Effector memory CD4-positive, alpha-beta T cell (primary cell): ENCODE data around the gene TPD52L2.

Experiments
- DNase-seq, 3 donors: peaks; one replicate each; pipeline ENCODE4 v3.0.0-alpha.2; 2020
- H3K27ac ChIP-seq: 2 replicates; pipeline ENCODE4 v1.7.0; 2013; ENCODE audit warnings: mild to moderate bottlenecking, low read length, moderate library complexity; ENCODE audit not compliant: insufficient read depth, poor library complexity, severe bottlenecking
- H3K27me3 ChIP-seq: replicated peaks from 2 replicates; pipeline ENCODE4 v1.7.0; 2013; ENCODE audit warnings: mild to moderate bottlenecking, low read length; ENCODE audit not compliant: insufficient read depth, control insufficient read depth, poor library complexity, severe bottlenecking
- H3K36me3 ChIP-seq: 2 replicates; pipeline ENCODE4 v1.7.0; 2013; ENCODE audit warnings: mild to moderate bottlenecking, low read length, moderate library complexity; ENCODE audit not compliant: control insufficient read depth, insufficient read depth
- H3K4me1 ChIP-seq: 2 replicates; pipeline ENCODE4 v1.7.0; 2013; ENCODE audit warnings: low read length, mild to moderate bottlenecking; ENCODE audit not compliant: control insufficient read depth, insufficient read depth, poor library complexity, severe bottlenecking
- H3K4me3 ChIP-seq: 2 replicates; pipeline ENCODE4 v1.7.0; 2013; ENCODE audit warnings: low read length, low read depth, mild to moderate bottlenecking; ENCODE audit not compliant: insufficient read depth, poor library complexity, severe bottlenecking
- H3K9me3 ChIP-seq: 2 replicates; pipeline ENCODE4 v1.7.0; 2013; ENCODE audit warnings: mild to moderate bottlenecking, low read length, moderate library complexity; ENCODE audit not compliant: control insufficient read depth

The TPD52L2 gene

GRCh38 chr20:63835021-63835858, 29.8 kb upstream of the TPD52L2 start:
- DNase-seq: no peak
- no peak overlapping the region for H3K4me3 ChIP-seq
- H3K27me3 ChIP-seq: no peaks in the 10 kb centered on the region
- H3K4me1 ChIP-seq: peaks cover 5% of the 10 kb centered on the region
- H3K36me3 ChIP-seq: no peaks in the 10 kb centered on the region
- H3K9me3 ChIP-seq: no peaks in the 10 kb centered on the region
- H3K27ac ChIP-seq: no peak overlapping the region

GRCh38 chr20:63836458-63837344, 28.4 kb upstream of the TPD52L2 start:
- Histone ChIP-seq H3K4me1 (peaks cover 5% of the 10 kb centered on the region), H3K36me3 (no peaks in the 10 kb centered on the region)

GRCh38 chr20:63837479-63837878, 27.6 kb upstream of the TPD52L2 start:
- Histone ChIP-seq H3K36me3 (no peaks in the 10 kb centered on the region), H3K27me3 (peaks cover 5% of the 10 kb centered on the region), H3K4me3 (no peak overlapping the region), H3K4me1 (peaks cover 3% of the 10 kb centered on the region), H3K9me3 (no peaks in the 10 kb centered on the region), H3K27ac (no peak overlapping the region)
- DNase-seq: no peak

More at GRCh38 chr20:63836458-63837344, 28.4 kb upstream of the TPD52L2 start:
- DNase-seq: no peak
- Histone ChIP-seq H3K27ac (no peak overlapping the region), H3K4me3 (no peak overlapping the region), H3K9me3 (no peaks in the 10 kb centered on the region), H3K27me3 (no peaks in the 10 kb centered on the region)

GRCh38 chr20:63839620-63840019, 25.4 kb upstream of the TPD52L2 start:
- Histone ChIP-seq H3K27ac (no peak overlapping the region), H3K36me3 (no peaks in the 10 kb centered on the region), H3K9me3 (no peaks in the 10 kb centered on the region), H3K4me3 (no peak overlapping the region), H3K27me3 (peaks cover 13% of the 10 kb centered on the region), H3K4me1 (peaks cover 18% of the 10 kb centered on the region)
- no peak for DNase-seq

GRCh38 chr20:63840405-63840828, 24.7 kb upstream of the TPD52L2 start:
- H3K36me3 ChIP-seq: no peaks in the 10 kb centered on the region
- H3K27ac ChIP-seq: no peak overlapping the region
- H3K27me3 ChIP-seq: peaks cover 16% of the 10 kb centered on the region
- DNase-seq: no peak
- H3K4me1 ChIP-seq: peaks cover 25% of the 10 kb centered on the region
- H3K9me3 ChIP-seq: no peaks in the 10 kb centered on the region
- no peak overlapping the region for H3K4me3 ChIP-seq

- DNase-seq: no peak
- H3K9me3 ChIP-seq: no peaks in the 10 kb centered on the region
- H3K27me3 ChIP-seq: peaks cover 30% of the 10 kb centered on the region
These were observed 22.8 kb upstream of the TPD52L2 start for GRCh38 chr20:63842258-63842657.

GRCh38 chr20:63843222-63843621, 21.8 kb upstream of the TPD52L2 start:
- H3K27me3 ChIP-seq: peaks cover 35% of the 10 kb centered on the region

More at GRCh38 chr20:63842258-63842657, 22.8 kb upstream of the TPD52L2 start:
- peaks cover 25% of the 10 kb centered on the region for H3K4me1 ChIP-seq
- H3K36me3 ChIP-seq: no peaks in the 10 kb centered on the region
- H3K4me3 ChIP-seq: no peak overlapping the region
- H3K27ac ChIP-seq: no peak overlapping the region

GRCh38 chr20:63843778-63844177, 21.3 kb upstream of the TPD52L2 start:
- Histone ChIP-seq H3K4me3 (no peak overlapping the region), H3K27ac (no peak overlapping the region), H3K4me1 (peaks cover 31% of the 10 kb centered on the region), H3K36me3 (no peaks in the 10 kb centered on the region), H3K9me3 (no peaks in the 10 kb centered on the region), H3K27me3 (peaks cover 35% of the 10 kb centered on the region)
- no peak for DNase-seq

More at GRCh38 chr20:63843222-63843621, 21.8 kb upstream of the TPD52L2 start:
- no peak for DNase-seq
- no peaks in the 10 kb centered on the region for H3K9me3 ChIP-seq
- no peak overlapping the region for H3K27ac ChIP-seq
- H3K36me3 ChIP-seq: no peaks in the 10 kb centered on the region
- H3K4me1 ChIP-seq: peaks cover 31% of the 10 kb centered on the region
- H3K4me3 ChIP-seq: no peak overlapping the region

- Histone ChIP-seq H3K9me3 (no peaks in the 10 kb centered on the region), H3K27me3 (peaks cover 35% of the 10 kb centered on the region), H3K36me3 (no peaks in the 10 kb centered on the region), H3K4me1 (peaks cover 31% of the 10 kb centered on the region), H3K27ac (no peak overlapping the region), H3K4me3 (no peak overlapping the region)
- no peak for DNase-seq
These were observed 20.5 kb upstream of the TPD52L2 start for GRCh38 chr20:63844511-63844991.
